Tongue (tissue), 2 donors: ENCODE measurements around the gene ANKRD28. TPM values are rescaled to one million over a fixed set of nuclear protein-coding genes. Genes with fewer than 3 reads are reported as not detected.
"Not testable (repeated sequence)": the region's sequence is repeated elsewhere in the genome, so short reads cannot be mapped to it uniquely, and the experiment has no call there.

Source experiments
- DNase-seq: peaks from one replicate; pipeline ENCODE4 v3.0.0-alpha.2; 2015
- total RNA-seq: library from RNA; depleted of rRNA; stranded (reverse); fragments of >200 nt; gene quantifications from one replicate; pipeline ENCODE4 v1.2.3, GENCODE V29; 2014

The ANKRD28 gene
- total RNA-seq = 87.9 TPM

DNA sequence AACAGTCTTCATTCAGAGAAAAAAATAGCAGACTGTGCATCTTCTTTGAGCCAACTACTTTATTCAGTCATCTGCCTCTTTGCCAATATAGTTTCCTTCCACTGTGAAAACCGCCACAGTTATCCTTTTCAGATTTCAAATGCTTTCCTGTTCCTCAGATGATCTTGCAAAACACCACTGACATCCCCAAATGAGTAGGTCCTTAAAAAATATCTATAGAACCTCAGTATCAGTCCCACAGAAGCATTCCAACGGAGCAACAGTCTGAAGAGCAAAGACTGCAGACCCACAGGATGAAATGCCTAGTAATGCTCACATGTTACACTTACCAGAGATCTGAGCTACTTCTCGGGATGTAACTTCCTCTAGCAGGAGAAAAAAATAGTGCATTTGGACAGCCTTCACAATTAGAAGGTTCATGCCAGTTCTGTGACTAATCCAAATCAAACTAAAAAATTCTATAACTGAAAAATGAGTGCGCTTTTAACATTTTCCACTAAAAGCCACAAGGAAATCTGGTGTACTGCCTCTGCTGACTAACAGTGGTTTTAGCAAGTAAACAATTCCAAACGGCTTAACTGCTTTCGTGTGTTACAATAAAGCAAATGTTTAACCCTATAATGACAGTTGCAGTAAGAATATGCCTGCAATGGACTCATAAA lies at the start of gene ANKRD28:
TSS of gene ANKRD28 (minus strand) at position 338 of the 662 bp plus-strand sequence. CDS start 1,458 bp downstream, outside the sequence.
- DNase-seq = peak; percentile 83

DNA sequence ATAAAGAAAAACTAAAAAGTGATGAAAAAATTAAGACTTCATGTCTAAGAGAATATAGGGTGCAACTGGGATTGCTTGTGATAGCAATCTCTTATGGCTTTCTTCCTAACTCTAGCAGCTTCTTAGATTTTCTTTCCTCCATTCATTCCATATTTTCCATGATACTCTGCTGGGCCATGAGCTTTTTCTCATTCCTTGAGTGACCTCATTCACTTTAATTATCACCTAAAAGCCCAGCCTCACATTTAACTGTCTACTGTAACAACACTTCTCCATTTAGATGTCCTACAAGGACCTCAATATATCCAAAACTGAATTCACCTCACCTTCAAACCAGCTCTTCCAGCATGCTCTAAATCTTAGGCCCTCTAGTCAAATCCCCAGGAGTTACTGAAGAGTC lies 49.5 kb upstream of the ANKRD28 start:
- no peak for DNase-seq

DNA sequence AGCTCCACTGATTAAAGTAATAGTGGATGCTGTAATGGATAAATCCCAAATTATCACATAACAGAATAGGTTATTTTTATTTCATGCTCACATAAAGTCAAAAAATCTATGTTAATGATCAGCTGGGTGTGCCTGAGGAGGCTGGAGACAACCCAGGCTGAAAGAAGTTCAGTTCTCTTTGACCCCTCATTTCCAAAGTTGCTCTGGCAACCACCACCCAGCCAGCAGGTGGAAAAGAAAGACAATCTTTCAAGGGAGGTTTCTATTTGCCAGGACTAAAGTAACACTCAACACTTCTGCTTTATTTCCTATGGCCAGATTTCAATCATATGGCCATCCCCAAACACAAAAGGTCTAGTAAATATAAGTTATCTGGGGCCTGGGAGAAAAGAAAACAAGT lies 48.8 kb upstream of the ANKRD28 start:
- DNase-seq = no peak

DNA sequence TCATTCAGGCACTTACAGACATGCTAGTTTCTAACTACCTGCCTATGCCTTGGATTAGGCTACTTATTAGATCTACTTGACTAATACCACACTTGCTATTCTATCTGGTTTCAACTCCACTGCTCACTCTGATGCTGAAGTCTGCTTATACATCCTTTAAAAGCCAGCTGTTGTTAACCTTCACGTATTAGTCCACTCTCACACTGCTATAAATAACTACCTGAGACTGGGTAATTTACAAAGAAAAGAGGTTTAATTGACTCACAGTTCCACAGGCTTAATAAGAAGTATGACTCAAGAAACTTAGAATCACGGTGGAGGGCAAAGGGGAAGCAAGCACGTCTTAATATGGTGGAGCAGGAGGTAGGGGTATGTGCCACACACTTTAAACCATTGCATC lies 47.7 kb upstream of the ANKRD28 start:
- no peak for DNase-seq

DNA sequence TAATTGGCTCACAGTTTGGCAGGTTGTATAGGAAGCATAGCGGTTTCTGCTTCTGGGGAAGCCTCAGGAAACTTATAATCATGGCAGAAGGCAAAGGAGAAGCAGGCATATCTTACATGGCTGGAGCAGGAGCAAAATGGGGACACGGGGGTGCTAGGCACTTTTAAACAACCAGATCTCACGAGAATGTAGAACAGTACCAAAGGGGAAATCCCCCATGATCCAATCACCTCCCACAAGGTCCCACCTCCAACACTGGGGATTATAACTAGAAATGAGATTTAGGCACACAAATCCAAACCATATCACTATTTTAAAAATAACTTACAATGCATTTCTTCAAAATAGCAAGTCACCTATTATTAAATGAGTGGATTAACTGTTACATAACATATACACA lies 47.1 kb upstream of the ANKRD28 start:
- no peak for DNase-seq

DNA sequence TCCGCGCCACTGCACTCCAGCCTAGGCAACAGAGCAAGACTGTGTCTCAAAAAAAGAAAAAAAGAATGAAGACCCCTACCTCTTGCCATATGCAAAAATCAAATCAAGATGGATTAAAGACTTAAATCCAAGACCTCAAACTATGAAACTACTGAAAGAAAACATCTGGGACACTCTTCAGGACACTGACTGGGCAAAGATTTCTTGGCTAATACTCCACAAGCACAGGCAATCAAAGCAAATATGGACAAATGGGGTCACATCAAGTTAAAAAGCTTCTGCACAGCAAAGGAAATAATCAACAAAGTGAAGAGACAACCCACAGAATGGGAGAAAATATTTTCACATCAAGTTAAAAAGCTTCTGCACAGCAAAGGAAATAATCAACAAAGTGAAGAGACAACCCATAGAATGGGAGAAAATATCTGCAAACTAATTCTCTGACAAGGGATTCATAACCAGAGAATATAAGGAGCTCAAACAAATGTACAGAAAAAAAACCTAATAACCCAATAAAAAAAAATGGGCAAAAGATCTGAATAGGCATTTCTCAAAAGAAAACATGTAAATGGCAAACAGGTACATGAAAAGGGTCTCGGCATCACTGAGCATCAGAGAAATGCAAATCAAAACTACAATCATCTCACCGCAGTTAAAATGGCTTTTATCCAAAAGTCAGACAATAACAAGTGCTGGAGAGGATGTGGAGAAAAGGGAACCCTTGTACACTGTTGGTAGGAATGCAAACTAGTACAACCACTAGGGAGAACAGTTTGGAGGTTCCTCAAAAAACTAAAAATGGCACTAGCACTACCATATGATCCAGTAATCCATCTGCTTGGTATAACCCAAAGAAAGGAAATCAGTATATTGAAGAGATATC lies 43.6 kb upstream of the ANKRD28 start:
- not testable (repeated sequence) for DNase-seq

DNA sequence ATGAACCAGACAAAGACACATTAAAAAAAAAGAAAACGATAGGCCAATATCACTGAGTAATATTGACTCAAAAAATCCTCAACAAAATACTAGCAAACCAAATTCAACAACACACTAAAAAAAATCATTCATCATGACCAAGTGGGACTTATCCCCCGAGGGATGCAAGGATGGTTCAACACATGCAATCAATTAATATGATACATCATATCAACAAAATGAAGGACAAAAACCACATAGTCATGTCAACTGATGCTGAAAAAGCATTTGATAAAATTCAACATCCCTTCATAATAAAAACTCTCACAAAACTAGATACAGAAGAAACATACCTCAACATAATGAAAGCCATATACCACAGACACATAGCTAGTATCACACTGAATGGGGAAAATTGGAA lies 41.8 kb upstream of the ANKRD28 start:
- no peak for DNase-seq

DNA sequence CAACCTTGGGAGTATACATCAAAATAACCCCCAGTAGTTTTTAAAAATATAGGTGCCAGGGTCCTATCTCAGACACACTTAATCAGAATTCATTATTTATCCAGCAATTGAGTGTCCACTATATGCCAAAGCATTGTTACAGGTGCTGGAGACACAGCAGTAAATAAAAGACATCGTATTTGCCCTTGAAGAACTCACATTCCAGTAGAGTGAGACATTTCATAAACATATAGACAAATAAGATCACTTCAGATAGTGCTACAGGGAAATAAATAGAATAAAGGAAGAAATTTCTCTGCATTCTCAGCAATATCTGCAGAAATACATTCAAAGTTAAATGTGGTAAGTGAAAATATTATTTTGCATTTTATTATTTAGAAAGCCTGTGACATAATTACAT lies 34.1 kb upstream of the ANKRD28 start:
- DNase-seq = no peak

DNA sequence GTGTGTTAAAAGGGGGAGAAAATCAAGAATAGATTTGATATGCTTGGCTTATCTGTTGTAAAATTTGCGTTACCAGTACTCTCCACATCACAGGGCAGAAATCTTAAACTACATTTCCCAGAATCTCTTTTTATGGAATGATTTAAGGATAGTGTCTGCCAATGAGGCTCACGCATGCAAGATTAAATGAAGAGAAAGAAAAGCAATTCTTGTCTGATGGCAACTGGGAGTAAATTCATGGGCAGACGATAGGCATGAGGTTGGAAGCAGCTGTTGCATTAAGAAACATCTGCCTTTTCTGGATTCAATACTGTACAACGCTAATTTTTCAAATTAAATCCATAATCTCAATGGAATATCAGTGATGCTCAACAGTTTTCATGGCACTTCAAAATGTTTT lies 27.2 kb upstream of the ANKRD28 start:
- peak; percentile 75 for DNase-seq

DNA sequence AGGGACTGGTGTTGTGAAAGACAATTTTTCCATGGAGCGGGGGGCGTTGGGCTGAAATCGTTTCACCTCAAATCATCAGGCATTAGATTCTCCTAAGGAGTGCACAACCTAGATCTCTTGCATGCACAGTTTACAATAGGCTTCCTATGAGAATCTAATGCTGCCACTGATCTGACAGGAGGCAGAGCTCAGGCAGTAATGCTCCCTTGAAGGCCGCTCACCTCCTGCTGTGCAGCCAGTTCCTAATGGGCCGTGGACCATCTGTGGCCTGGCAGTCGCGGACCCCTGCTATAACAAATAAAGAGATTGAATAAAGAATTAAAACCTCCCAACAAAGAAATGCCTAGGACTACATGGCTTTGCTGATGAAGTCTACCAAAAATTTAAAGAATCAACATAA lies 25.3 kb upstream of the ANKRD28 start:
- DNase-seq = no peak

DNA sequence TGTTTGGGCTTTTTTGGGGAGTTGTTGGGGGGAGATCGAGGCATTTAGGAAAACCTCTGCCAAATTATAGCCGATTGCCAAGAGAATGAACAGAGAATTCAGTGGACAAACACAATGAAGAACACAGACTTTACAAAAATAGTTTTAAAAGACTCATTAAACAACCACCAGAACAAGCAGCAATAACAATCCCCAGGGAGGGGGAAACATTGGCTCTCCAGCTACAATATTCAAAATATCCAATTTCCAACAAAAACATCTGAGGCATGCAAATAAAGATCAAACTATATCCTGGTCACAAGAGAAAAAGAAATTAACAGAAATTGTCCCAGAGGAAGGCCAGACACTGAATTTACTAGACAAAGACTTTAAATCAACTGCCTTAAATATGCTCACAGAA lies 24.5 kb upstream of the ANKRD28 start:
- no peak for DNase-seq

DNA sequence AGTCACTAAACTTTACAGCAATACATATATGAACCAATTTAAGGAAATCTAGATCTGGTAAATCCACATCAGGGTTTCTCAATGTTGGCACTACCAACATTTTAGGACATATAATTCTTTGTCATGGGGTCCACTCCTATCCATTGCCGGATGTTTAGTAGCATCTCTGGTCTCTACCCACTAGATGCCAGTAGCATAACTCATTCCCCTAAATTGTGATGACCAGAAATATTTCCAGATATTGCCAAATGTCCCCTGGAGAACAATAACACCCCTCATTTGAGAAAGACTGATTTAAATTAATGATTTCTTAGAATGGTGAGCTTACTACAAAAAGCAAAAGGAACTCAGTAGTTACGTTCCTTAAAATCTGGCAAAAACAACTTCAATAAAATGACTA lies 23.1 kb upstream of the ANKRD28 start:
- no peak for DNase-seq

DNA sequence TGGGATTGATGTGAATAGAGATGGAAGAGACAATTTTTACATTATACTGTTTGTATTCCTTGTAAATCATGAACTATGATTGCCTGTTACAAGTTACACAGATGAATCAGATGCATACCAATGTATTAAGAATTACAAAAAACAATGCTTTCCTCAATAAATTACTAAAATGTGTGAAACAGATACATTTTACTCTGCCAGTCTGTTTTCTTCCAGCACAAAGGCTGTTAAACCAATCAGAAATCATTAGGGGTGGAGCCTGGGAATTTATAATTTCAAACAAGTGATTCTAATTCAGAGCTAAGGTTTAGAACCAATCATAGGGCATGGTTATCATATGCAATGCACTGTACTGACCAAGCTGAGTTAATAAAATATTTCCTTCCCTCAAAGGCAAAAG lies 21.8 kb upstream of the ANKRD28 start:
- DNase-seq = no peak

DNA sequence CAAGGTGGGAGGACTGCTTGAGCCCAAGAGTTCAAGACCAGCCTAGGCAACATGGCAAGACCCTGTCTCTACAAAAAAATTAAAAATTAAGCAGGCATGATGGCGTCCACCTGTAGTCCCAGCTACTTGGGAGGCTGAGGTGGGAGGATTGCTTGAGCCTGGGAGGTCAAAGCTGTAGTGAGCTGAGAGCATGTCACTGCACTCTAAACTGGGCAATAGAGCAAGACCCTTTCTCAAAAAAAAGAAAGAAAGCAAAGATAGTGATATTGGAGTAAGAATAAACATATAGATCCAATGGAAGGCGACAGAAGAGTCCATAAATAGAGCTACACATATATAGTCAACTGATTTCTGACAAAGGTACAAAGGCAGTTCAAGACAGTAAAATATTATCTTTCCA lies 21.3 kb upstream of the ANKRD28 start:
- DNase-seq = no peak

DNA sequence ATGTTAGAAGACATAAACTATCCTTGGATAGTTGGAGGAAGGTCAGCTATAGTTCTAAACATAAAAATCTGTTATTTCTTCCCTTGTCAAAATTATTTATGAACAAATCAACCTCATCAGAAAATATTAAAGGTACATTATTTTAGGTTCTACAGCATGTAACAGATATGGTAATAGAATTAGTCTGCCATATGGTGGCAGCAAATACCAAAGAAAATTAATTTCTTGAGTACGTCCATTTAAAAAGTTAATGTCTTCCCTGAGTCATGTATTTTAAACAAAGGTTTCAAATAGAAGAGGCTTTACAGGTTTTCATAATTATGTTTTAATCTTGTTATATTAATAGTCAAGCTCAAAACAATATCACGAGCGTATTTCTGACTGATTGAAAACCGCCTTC lies 17.9 kb upstream of the ANKRD28 start:
- peak; percentile 81 for DNase-seq

DNA sequence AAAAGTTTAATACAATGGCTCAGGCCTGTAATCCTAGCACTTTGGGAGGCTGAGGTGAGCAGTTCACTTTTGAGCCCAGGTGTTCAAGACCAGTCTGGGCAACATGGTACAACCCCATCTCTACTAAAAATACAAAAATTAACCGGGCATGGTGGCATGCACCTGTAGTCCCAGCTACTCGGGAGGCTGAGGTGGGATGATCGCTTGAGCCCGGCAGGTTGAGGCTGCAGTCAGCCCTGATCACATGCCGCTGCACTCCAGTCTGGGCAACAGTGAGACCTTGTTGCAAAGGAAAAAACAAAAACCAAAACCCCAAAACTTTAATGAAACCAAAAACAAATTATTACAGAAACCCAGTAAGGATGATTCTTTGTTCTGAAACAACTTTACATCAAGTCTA lies 15.3 kb upstream of the ANKRD28 start:
- not testable (repeated sequence) for DNase-seq

DNA sequence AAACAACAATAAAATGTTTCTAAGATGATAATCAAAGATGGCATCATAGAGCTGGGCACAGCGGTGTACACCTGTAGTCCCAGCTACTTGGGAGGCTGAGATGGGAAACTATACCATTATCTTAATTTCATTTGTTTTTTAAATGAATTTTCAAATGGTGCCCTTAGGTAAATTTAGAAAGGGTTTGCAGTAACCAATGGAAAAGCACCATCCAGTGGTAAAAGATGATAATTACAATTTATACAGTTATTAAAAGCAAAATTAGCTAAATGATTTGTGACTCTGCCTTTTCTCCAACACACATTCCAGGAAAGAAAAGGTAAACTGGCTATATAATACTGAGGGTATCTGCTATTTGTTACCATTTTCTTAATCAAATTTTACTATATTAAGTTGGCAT lies 14.4 kb upstream of the ANKRD28 start:
- peak; percentile 44 for DNase-seq

DNA sequence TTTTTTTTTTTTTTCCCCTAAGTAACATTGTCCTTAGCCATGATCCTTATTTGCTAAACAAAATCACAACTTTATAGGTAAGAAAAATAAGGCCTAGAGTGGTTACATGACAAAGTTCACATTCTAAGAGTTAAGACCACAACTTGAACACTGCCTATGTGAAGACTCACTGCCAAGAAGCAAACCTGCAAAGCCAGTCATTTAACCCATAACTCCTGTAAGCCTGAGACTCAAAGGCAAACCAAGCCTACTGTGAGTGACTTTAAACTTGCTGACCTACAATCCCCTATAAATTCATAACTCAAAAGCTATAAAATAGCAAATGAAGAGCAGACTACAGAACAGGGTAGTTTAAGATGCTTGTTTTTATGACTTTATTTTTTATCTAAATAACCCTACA lies 12.9 kb upstream of the ANKRD28 start:
- DNase-seq = no peak

DNA sequence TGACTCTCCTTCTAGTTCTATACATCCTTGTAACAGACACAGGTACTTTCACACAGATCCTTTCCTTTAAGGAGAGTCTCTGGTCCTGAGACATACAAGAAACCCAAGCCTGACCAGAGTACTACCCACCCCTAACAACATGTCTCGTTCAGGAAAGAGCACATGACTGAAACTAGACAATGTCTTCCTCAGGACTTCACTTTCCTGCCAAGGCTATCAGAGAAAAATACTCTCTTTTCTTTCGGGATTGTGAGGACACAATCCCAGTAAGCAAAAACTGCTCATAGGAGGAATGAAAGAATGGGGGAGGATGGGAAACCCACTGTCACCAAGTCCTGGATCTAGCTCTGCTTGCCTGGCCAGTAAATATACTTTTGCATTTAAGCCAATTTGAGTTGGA lies 11.5 kb upstream of the ANKRD28 start:
- no peak for DNase-seq

DNA sequence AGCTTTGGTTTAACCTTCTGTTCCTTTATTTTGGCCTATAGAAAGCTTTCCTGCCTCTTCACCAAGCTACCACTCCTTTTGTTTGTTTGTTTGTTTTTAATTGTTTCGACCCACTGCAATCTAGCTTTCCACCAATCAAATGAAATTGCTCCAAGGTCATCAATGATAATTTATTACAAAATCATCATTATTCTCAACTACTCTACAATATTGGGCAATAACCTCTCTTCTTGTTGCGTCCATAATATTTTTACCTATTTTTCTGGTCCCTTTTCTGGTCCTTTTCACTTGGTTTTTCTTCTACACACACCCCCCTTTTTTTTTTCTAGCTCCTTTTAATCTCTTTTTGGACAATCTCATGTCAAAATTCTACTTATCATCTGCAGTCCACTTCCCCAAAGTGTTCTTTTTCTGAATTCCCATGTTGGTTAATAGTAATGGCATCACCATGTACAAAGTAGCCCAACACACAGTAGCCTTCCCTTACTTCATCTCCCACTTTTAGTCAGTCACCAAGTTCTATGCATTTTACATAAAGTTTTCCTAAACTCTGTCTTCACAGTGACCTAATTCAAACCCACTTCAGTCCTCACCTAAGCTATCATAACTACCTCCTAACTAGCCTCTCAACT lies 11.0 kb upstream of the ANKRD28 start:
- DNase-seq = no peak

DNA sequence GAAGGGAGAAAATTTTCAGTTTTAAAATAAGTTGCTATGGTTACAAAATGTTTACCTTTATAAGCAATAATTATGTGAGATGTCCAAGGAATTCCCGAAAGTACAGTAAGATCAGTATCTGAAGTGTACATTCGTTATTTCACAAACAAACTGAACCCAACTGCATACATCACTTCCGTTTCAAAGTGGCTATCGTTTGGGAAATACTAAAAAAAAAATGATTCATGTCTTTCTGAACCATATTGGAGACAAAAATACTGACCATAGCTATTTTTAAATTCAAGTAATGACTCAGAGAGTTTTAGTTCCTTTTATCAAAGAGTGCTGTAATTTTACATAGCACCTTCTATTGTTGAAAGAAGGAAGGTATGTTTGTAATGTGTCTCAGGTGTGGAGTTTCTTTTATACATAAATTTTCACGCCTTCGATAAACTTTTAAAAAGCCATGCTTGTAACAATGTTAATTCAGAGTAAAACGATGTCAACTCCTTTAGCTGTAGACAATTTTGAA lies 8.0 kb upstream of the ANKRD28 start:
- peak; percentile 64 for DNase-seq

DNA sequence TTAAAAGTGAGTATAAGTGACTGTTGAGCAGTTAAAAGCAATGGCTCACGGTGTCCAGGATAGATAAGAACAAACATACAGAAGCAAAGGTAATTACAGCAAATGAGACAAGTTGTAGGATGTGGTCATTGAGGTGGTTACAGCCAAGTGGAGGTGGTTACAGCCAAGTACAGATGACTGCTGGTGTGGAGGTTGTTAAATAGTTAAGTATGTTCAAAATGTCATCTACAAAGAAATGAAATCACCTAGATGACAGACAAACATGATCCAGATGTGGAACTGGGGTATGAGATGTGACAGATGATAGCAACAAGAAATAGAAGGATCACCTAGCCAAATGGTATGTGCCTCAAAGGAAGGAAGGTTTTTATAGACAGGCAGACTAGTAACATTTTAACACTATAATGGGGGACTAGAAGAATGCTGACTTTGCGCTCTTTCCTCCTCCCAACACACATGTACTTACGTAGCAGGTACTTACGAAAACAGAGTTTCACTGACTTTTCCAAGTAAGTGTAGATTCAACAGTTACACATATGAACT lies 6.8 kb upstream of the ANKRD28 start:
- DNase-seq = peak; percentile 43

DNA sequence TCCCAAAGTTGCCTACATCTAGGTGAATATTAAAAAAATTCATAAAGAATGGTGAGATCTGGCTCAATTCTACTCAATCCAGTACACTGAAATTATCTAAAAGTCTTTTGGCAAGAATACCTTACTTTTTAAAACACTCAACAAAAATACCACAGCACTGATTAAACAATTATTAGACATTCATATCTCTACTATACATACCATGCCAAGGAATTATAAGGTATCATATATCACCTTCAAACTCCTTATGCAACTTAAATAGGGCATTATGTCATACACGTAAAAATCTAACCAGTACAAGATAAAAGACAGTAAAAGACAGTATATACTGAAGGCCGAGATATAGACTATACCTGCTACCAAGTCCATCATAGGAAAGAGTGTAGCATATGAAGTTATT lies 6.1 kb upstream of the ANKRD28 start:
- no peak for DNase-seq
